ENCODE measurements around the gene METTL24.
"Not testable (repeated sequence)": the region's sequence is repeated elsewhere in the genome, so short reads cannot be mapped to it uniquely, and the experiment has no call there.

METTL24 gene

GRCh38 chr6:110359556-110359955, 1.4 kb upstream of the METTL24 start:
- no peak for DNase-seq

- DNase-seq = no peak
Measured at GRCh38 chr6:110358553-110359160, 508 bp upstream of the METTL24 start.

GRCh38 chr6:110357298-110357663, 868 bp downstream of the METTL24 start:
- no peak for DNase-seq

- no peak for DNase-seq
Measured at GRCh38 chr6:110356778-110357177, 1.4 kb downstream of the METTL24 start.

DNA sequence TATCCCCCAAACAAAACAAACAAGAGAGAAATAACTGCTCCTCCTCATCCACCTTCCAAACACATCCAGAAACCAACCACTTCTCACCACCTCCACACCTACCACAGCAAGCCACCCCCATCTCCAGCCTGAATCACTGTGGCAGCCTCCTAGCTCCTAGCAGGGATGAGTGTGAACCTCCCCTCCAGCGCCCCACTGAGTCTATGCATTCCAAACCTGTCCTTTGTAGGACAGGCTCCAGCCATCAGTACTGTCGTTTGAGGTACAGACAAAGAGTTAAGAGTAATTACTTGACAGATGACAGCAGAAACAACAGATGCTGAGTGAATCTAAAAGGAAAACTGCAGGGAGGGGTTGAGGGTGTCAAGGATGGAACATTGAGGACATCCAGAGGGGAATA, 2.4 kb downstream of the METTL24 start:
- DNase-seq = no peak

- no peak for DNase-seq
Measured at GRCh38 chr6:110355022-110355421, 3.1 kb downstream of the METTL24 start.

DNA sequence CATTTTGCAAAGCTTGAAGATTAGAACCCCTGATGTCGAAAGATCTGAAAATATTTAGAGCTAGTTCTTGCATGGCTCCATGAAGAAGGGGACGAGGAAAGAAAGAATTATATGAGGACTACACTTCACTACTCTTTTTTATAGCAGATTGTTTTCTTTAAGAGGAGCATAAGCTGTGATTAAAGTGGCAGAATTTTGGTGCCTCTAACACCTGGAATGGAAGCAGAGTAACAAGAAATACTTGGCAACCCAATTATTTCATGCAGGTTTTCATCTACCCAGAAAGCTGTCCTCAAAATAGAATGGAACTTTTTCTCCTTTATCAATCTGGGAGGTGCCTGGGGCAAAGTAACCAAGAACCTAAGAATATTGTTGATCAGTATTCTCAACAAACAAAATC, 4.0 kb downstream of the METTL24 start:
- DNase-seq = no peak

DNA sequence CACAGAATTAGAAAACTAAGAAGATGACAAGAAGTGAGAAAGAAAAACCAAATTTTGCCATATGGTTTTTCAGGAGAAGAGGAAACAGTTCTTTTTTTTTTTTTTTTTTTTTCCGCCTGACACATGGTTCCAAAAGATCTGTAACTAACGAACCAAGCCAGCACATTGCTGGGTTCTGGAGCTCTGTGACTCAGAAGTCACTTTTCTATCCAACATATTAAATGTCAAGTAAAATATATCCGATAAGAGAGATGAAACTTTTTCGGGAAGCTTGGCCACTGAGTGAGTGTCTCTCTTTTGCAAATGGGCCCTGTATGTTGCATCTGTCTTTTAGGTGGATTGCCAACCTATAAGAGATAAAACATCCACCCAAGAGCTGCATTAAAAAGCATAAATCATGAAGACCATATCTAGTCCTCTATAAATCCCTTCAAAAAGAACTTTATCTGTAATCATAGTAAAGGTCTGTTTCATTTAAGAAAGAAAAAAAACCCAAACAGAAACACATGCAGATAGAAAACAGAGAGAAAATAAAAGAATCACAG, 4.6 kb downstream of the METTL24 start:
- no peak for DNase-seq

DNA sequence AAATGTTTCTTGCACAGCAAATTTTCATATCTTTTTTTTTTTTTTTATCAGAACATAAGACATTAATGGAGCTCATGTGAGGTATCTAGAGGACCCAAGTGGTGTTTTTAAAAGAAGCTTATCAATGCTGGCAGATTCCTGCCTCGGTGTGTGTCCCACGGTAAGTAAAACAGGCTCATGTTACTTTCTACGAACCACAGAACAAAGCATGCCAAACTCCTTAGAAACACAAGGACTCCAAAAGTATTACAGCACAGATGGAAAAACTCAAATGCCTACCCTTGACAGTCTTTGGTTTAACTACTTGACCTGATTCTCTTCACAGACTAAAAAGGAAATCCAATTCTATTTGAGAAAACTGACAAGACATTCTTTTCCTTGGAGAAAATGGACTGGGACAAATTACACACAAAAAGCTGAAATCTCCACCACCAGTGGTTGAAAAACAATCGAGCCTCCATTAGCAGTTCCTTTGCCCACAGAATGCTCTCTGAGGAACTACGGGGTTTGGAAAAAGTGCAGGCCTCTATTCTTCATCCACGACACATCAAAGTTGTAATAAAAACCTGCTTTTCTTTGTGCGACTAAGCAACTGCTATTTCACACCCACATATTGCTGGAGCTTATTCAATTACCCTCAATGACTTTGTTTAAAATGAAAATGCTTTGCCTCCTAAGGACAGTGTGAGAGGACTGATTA, 5.4 kb downstream of the METTL24 start:
- DNase-seq = no peak

- no peak for DNase-seq
Measured at GRCh38 chr6:110351986-110352385, 6.2 kb downstream of the METTL24 start.

DNA sequence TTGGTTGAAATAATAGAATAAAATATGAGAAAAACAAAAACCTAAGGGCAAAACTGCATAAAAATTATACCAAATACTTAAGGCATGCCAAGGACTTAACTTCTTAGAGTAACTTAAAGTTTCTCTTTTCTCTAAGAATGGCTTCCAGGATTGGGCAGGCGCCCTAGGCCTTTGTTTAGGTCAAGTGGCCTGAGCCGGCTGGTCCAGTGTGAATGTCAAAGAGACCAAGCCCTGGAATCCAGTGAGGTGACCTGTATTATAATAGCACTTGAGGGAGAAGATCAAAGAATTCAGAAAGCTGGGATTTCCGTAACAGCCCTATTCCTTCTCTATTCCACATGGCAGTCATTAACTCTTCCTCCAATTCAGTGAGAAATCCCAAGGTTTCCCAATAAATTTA, 6.6 kb downstream of the METTL24 start:
- no peak for DNase-seq

GRCh38 chr6:110350593-110350992, 7.6 kb downstream of the METTL24 start:
- DNase-seq = not testable (repeated sequence)

DNA sequence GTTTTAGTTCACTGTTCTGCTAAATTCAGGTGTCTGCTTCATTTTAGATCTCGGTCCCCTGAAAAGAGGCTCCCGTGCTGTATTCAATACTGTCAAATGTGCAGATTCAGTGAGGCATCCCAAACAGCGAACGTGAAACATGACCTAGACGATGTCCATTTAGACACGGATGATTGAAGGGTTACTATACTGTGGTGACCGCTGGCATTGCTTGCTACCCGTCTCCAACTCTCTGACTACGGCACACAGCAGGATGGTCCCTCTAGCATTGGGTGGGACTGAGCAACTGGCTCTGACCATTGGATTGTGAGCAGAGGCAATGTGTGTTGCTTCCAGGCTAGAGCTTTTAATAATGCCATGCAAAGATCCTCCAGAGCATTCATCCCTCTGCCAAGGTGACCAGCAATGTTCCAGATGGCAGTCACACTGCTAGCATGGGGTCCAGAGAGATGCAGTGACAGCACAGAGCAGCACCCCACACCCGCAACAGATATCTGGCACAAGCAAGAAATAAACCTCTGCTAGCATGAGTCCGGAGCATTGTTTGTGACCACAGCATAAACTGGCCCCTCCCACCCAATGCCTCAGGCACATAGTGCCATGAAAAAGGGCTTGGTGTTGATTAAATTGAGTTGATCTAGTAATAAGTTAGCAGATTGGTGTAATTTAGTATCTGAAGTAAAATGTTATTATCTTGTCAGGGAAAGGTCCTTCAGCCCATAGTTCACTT, 9.0 kb downstream of the METTL24 start:
- DNase-seq = no peak

DNA sequence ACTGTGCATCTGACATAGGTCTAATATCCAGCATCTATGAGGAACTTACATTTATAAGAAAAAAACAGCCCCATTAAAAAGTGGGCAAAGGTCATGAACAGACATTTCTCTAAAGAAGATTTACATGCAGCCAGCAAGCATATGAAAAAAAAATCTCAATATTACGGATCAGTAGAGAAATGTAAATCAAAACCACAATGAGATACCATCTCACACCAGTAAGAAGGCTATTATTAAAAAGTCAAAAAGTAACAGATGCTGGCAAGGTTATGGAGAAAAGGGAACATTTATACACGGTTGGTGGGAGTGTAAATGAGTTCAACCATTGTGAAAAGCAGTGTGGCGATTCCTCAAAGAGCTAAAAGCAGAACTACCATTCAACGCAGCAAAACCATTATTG, 13.1 kb downstream of the METTL24 start:
- no peak for DNase-seq

GRCh38 chr6:110342759-110343158, 15.4 kb downstream of the METTL24 start:
- DNase-seq = no peak

DNA sequence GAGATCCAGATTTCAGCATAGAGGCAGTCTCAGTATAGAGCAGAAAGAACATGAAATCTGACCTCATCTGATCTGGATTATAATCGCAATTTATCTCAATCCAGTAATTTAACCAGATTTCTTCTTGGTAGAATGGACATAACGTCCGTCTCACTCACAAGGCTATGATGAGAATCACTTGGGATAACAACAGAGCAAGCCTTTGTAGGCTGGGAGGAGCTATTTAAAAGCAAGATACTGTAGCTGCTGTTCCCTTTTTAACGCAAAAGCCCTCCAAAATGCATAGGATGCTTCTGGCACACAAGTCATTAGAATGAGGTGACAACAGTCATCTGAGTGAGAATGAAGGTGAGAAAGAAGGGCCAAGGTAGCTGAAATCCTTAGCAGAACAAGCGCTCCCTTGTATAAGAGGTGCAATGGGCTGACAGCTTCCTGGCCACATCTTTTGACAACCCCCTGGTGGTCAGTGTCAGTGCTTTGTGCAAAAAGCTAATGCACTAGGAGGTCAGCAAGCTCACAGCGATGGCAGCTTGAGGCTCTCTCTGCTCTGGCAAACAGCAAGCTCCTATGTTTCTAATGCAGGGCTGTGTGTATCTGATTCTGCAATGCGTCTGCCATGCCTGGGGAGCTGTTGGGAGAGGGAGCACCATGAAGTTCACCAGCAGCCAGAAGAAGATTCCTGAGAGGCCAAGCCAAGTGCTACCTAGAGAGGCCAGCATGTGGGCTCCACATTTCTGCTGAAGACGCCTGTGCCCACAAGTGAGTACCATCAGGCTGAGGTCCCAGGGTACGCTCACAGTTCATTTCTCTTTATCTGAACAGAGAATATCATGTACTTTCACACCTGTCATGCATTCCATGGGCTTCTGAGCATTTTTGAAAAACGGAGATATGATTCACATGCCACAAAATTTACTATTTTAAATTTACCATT, 16.2 kb downstream of the METTL24 start:
- no peak for DNase-seq

DNA sequence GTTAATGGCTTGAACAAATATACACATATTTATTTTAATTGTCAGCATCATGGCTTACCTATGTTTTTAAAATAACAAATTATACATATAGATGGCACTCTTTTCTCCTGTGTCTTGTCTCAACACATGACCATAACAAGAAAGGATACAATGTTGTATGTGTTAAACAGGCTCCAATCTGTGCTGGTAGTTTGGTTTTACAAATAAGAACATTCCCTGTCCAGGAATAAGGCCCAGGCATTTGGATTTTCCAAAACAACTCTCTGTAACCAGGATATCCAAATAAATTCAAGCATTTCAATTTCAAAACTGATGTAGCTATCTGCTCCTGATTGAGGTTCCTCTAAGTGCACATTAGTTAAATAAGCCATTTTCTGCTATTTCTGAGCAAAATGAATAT, 17.1 kb downstream of the METTL24 start:
- no peak for DNase-seq

DNA sequence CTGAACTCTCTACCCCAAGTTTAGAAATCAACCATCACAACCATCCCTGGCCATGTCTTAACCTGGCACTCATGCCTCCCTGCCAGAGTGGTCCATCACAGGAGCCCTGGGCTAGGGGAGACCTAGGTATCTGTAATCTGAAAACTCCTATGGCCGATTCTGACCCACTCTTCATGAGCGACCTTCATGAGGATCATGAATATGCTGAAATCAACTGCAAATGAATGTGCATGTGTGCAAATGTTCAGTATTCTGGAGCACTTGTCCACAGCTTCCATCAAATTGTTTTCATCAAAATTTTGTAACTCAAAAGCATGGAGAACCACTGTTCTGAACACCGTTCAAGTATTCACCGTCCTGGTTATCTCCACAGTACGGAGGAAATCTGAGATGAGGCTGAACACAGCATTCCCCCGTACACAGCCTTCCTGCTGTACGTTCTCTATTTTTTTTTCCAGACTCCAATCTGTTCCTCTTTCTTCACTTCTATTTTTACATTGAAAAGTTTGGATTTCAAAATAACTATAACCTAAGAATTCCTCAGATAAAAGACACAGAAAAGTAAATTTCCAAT, 17.7 kb downstream of the METTL24 start:
- DNase-seq = no peak

- no peak for DNase-seq
Measured at GRCh38 chr6:110338820-110339470, 19.2 kb downstream of the METTL24 start.

GRCh38 chr6:110337486-110337885, 20.7 kb downstream of the METTL24 start:
- no peak for DNase-seq

GRCh38 chr6:110334423-110335180, 23.5 kb downstream of the METTL24 start:
- no peak for DNase-seq
